Astrocyte (in vitro differentiated cells and primary cell): Measurements from ENCODE around the gene ATXN7.

ENCODE experiments used
- EZH2 ChIP-seq: IDR thresholded peaks from 2 replicates; pipeline ENCODE4 v1.6.1; 2012; ENCODE audit warnings: mild to moderate bottlenecking, low read length, inconsistent platforms; ENCODE audit not compliant: insufficient read depth
- TF ChIP-seq, protein P1 (sequence below): IDR thresholded peaks from 2 replicates; pipeline ENCODE4 v1.5.1; 2011; ENCODE audit warnings: low read depth, mild to moderate bottlenecking, inconsistent platforms, low read length, moderate library complexity; ENCODE audit not compliant: insufficient read depth

DNA sequence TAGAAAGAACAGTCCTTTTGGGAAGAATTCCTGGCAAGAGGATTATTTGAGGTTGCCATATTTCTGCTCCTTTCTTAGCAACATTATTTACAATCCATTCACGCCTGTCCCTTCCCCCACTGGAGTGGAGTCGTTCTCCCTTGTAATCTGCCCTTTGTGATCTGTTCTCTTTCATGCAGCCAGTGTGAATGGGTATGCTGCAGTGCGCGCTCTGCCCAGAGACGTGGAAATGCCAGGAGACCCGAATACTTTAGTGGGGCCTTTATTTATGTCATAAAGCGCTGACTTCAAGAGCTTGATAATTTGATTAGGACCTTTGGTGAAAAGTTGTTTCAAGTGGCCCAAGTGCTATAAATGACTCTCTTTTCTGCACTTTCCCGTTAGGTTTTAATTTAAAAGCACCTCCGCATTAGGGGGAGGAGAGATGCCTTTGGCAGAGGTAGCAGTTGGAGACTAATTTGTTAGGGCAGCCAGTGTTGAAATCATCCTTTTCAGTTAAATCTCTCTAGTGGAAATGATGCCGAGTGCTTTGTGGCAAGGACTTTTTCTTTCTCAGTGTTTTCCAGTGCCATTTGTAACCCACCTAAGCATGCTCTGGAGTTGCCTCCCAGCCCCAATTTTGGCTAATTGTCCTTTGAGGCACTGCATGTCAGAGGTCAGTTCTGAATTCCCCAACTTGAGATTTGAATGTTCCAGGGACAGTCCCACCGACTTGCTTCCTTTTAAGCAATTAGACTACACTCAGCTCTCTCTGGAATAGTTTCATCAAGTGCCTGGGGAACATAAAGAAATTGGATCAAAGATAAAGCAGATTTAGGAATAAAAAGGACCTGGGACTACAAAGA is 107.2 kb downstream of the ATXN7 start:
- TF ChIP-seq, protein P1, sequence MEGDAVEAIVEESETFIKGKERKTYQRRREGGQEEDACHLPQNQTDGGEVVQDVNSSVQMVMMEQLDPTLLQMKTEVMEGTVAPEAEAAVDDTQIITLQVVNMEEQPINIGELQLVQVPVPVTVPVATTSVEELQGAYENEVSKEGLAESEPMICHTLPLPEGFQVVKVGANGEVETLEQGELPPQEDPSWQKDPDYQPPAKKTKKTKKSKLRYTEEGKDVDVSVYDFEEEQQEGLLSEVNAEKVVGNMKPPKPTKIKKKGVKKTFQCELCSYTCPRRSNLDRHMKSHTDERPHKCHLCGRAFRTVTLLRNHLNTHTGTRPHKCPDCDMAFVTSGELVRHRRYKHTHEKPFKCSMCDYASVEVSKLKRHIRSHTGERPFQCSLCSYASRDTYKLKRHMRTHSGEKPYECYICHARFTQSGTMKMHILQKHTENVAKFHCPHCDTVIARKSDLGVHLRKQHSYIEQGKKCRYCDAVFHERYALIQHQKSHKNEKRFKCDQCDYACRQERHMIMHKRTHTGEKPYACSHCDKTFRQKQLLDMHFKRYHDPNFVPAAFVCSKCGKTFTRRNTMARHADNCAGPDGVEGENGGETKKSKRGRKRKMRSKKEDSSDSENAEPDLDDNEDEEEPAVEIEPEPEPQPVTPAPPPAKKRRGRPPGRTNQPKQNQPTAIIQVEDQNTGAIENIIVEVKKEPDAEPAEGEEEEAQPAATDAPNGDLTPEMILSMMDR = no peak
- no peak for TF ChIP-seq EZH2
